Measurements from ENCODE around the gene SFT2D3. TPM values are rescaled to one million over a fixed set of nuclear protein-coding genes. Genes with fewer than 3 reads are reported as not detected.

SFT2D3 gene
- total and polyA plus RNA-seq, 9 of the 15 experiments (the other 6 are each of a cell fraction or from before 2014, with no cell fraction given): 7.5 to 9.9 (median 8.9) TPM; not detected in 2

GRCh38 chr2:127735044-127735443 is 33.7 kb downstream of the SFT2D3 start:
- Histone ChIP-seq H3K36me3 (ENCODE audit: control insufficient read depth, insufficient read depth, low read length) (peaks cover 33% of the 10 kb centered on the region; the same call in 1 of the 3 replicates), H2AFZ (ENCODE audit: low read depth, low read length) (no peak overlapping the region), H3K9me3 (replicated peaks; ENCODE audit: control insufficient read depth, insufficient read depth, low read depth, low read length) (no peaks in the 10 kb centered on the region), H3K27me3 (ENCODE audit: control insufficient read depth in 2 of 2, insufficient read depth in 2 of 2, low read length in 2 of 2) (no peaks in the 10 kb centered on the region), H3K4me1 (replicated peaks in 1 of 2; ENCODE audit: control insufficient read depth in 2 of 2, insufficient read depth in 2 of 2, low read length in 2 of 2) (no peaks in the 10 kb centered on the region), H3K9ac (ENCODE audit: insufficient read depth in 1 of 2, low read depth in 2 of 2, low read length in 2 of 2) (no peak overlapping the region), H3K9me1 (ENCODE audit: control insufficient read depth, insufficient read depth, low read length) (no peaks in the 10 kb centered on the region), H3K4me2 (ENCODE audit: insufficient read depth, low read length) (no peak overlapping the region), H3K27ac (ENCODE audit: extremely low read depth, low read depth, low read length) (no peak overlapping the region), H4K20me1 (replicated peaks; ENCODE audit: control insufficient read depth, insufficient read depth, low read length) (no peaks in the 10 kb centered on the region), H3K4me3 (no peak overlapping the region), H3K79me2 (ENCODE audit: control insufficient read depth, insufficient read depth, low read length) (no peaks in the 10 kb centered on the region)
- no peak for TF ChIP-seq MEF2D (tag; conservative IDR thresholded peaks at IDR 0.05; ENCODE audit: low read depth)
- TF ChIP-seq, protein P1, sequence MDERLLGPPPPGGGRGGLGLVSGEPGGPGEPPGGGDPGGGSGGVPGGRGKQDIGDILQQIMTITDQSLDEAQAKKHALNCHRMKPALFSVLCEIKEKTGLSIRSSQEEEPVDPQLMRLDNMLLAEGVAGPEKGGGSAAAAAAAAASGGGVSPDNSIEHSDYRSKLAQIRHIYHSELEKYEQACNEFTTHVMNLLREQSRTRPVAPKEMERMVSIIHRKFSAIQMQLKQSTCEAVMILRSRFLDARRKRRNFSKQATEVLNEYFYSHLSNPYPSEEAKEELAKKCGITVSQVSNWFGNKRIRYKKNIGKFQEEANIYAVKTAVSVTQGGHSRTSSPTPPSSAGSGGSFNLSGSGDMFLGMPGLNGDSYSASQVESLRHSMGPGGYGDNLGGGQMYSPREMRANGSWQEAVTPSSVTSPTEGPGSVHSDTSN (CRISPR knock-in tag; IDR thresholded peaks at IDR 0.05; ENCODE audit: low read depth): no peak
- TF ChIP-seq, protein P1 (tag; conservative IDR thresholded peaks at IDR 0.05; ENCODE audit: low read depth): no peak
- TF ChIP-seq CEBPB (tag; IDR thresholded peaks at IDR 0.05): no peak
- no peak for TF ChIP-seq NBN (IDR thresholded peaks at IDR 0.05; ENCODE audit: low read depth)
- TF ChIP-seq BACH1 (tag; IDR thresholded peaks at IDR 0.05): no peak
- TF ChIP-seq ARID1B (IDR thresholded peaks at IDR 0.05): no peak
- TF ChIP-seq POLR2AphosphoS5 (IDR thresholded peaks at IDR 0.05; ENCODE audit: control insufficient read depth, insufficient read depth, low read depth, low read length): no peak
- TF ChIP-seq FOXP4 (CRISPR knock-in tag; IDR thresholded peaks at IDR 0.05; ENCODE audit: borderline replicate concordance): no peak
- TF ChIP-seq, protein P2, sequence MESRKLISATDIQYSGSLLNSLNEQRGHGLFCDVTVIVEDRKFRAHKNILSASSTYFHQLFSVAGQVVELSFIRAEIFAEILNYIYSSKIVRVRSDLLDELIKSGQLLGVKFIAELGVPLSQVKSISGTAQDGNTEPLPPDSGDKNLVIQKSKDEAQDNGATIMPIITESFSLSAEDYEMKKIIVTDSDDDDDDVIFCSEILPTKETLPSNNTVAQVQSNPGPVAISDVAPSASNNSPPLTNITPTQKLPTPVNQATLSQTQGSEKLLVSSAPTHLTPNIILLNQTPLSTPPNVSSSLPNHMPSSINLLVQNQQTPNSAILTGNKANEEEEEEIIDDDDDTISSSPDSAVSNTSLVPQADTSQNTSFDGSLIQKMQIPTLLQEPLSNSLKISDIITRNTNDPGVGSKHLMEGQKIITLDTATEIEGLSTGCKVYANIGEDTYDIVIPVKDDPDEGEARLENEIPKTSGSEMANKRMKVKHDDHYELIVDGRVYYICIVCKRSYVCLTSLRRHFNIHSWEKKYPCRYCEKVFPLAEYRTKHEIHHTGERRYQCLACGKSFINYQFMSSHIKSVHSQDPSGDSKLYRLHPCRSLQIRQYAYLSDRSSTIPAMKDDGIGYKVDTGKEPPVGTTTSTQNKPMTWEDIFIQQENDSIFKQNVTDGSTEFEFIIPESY (CRISPR knock-in tag; IDR thresholded peaks at IDR 0.05): no peak
- no peak for TF ChIP-seq BDP1 (IDR thresholded peaks at IDR 0.05; ENCODE audit: insufficient read depth, insufficient read length)
- TF ChIP-seq ZNF584 (CRISPR knock-in tag; IDR thresholded peaks at IDR 0.05; ENCODE audit: low read depth): no peak
- no peak for TF ChIP-seq ZBED1 (IDR thresholded peaks at IDR 0.05)
- no peak for TF ChIP-seq CSDE1 (IDR thresholded peaks at IDR 0.05)
- DNase-seq (ENCODE audit: extremely low read depth in 1 of 4, low spot score in 3 of 4) (no peak), FAIRE-seq (no peak), ATAC-seq (no peak; the same call in 1 of the 3 replicates)
- BruUV-seq (replicated peaks): no TSS peak
- POLR2A ChIA-PET: no interaction called here
- WGBS (ENCODE audit: insufficient coverage, low coverage, missing lambda C conversion rate): 79% methylated on average over 2 of the region's 2 CpGs
- in situ Hi-C loops (cut with MboI) (no loop called here), intact Hi-C loops (cut with micrococcal nuclease) (no loop called here)
- CTCF ChIA-PET (ENCODE audit: low intra/inter-chr PET ratio): no interaction called here

Data from K562 (cell line).